ENCODE results near the gene NFKBIA.
A peak's percentile ranks its signal among the peaks of the same experiment; 100 is the strongest.
"Not testable (repeated sequence)": the region's sequence is repeated elsewhere in the genome, so short reads cannot be mapped to it uniquely, and the experiment has no call there.

The NFKBIA gene

DNA sequence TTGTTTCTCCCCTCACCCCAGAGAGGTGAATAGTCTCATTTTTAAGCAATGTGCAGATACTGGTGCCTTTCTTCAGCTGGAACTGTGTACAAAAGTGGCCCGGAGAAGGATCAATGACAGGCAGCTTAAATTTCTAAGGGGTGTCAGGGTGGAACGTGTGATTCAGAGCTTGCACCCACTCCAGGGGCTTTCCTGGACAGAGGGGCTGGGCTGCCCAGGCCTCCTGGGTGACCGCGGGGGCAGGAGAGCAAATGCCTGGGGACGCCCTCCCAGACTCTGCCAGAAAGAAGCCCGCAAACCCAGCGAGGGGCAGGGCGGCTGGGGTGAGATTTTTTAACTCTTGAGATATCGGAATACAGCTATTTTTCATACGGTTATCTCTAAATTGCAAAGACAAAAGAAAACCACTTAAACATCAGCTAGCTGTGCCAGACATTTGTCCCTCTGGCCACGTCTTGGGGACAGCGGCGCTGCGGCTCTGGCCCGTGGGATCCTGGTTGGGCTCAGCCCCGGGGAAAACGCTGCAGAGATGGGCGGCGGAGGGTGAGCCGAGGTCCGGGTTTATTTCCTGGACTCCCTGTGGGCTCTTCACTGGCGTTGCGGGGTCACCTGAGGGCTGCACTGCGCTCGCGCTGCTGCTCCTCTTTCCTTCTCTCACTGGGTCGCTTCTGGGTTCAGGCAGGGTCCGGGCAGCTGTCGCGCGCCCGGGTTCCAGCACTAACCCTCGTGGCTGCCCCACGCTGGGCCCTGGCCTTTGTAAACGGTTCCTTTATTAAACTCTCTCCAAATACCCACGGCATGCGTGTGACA, 35.8 kb downstream of the NFKBIA start:
- DNase-seq (ENCODE audit: low read depth in 2 of 2), result no peak

DNA sequence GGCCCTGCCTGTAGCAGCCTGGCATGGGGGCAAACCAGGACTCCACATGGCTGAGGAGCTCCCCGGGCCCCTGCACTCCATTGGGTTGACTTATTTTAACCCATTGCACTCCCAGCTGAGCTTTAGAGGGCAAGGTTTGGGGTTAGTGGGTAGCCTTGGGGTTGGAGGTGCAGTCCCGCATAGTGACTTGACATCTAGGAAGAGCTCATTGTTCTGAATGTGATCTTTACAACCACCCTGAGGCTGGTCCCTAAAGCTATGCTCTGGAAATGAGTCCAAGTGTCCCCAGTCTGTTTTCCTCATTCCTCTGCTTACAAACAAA, 36.4 kb downstream of the NFKBIA start:
- DNase-seq (ENCODE audit: low read depth in 2 of 2), result no peak

DNA sequence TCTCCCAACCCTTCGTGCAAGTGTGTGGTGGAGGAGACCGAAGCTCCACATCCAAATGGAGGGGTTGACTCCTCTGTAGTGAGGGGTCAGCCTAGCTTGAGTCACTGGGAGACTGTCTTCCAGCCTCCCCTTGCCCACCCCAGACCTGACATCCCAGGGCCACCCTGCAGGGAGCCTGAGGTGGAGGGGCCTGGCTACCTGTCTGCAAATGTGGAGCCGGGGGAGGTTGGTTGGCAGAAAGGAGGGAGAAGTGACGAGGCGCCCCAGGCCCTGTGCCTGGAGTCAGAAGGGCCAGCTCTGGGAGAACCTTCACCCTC, 37.5 kb downstream of the NFKBIA start:
- DNase-seq (ENCODE audit: low read depth in 2 of 2), result no peak

DNA sequence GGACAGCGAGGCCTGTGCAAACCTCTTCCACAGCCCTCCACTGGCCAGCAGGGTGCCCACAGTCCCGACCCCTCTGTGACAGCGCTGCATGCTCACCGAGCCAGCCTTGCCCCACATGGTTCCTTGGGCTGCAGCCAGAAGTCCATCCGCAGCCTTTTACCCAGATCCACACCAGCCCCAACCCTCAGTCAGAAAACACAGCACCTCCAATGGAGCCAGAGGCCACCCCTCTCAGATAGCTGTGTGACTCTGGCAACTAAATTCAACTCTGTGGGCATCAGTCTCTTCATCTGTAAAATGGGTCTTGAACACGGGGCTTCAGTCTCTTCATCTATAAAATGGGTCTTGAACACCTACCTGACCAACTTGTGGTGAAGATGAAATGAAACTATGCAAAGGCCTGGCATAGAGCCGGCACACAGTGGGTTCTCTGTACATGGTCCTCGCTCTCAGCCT, 38.0 kb downstream of the NFKBIA start:
- no peak for DNase-seq (ENCODE audit: low read depth in 2 of 2)

DNA sequence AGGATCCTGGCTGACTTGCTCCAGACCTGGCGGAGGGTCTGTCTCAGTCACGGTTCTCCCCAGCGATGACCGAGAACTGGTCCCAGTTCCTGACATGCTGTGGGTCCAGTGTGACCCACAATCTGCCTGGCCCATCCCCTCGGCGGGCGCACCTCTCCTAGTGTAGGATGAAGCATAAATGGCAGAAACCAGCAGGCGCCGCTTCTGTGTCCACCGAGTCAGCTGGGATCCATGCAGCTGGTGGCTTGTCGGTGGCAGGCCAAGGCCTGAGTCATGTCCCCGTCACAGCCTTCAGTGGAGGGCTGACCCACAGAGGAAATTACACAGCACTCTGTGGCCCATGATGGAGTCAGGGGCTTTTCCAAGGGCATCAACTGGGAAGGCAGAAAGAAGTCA, 38.5 kb downstream of the NFKBIA start:
- DNase-seq (ENCODE audit: low read depth in 2 of 2), result no peak

DNA sequence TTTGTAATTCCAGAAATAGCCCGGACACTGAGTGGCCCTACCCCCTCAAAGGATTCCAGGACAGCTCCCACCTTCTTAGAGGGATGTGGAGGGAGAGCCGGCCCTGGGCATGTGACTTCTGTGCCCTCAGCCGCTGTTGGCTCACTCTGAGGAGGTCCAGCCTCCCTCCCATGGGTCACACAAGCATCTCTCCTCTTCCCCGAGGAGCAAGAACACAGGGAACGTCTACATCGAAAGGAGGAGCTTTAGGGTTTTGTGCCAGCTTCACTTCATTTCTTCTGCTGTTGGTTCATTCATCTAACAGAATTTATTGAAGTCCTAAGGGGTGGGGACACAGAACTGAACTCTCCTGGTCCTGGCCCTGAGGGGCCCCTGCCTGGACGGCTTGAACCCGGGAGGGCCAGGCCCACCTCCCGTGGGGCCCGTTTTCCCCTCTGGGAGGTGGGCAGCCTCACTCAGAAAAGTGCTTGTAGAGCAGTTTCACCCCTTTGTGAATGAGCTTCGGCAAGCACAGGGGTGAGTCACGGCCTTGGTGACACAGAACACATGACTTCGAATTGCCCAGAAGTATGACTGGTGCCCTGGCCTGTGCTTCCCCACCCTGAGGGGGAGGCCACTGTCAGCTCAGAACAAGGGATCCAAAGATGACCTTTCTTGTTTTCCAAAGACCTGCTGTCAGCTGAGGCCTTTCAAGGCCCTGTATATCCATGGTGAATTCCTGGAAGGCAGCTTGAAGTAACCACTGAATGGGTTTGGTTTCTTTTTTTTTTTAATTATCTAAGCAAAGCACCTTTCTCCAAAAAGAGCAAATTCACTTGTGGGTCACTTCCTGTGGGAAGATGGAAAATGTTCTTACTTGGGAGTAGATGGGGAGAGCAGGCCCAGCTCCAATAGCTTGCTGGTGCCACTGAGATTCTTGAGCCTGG, 39.2 kb downstream of the NFKBIA start:
- DNase-seq (ENCODE audit: low read depth in 2 of 2), result peak in 1 of 2 donors; percentile 48

DNA sequence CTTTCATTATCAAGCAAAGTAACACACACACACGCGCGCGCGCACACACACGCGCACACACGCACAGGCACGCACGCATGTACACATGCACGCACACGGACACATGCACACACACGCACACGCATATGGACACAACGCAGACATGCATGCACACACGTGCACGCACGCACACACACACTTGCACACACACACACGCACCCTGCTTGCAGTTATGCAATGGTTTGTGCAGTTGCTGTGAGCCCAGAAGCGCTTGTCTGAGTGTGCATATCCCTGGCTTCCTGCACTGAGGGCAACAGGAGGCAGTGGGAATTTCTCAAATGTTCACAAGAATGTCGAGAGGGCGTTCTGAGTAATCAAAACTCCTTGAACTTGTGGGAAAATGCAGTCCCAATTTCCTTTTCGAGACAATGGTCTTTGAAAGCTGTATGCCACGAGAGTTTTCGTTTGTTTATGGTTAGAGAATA, 41.6 kb downstream of the NFKBIA start:
- no peak for DNase-seq (ENCODE audit: low read depth in 2 of 2)

DNA sequence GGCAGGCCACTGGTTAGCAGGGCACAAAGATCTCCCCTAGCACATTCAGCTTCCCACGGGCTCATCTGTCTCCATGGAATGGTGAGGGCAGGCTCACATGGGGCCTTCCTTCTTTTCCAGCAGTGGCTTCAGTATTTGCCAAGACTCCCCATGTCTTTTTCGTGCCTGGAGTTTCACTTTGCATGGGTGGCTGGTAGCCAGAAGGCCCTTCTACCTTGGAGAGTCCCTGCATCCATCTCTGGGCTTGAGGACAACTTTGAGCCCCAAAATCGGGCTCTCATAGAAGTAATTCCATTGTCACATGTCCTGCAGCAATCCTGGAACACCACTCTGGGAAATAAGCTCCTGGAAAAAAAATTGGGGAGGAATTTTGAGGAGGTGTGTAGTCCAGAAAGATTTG, 42.1 kb downstream of the NFKBIA start:
- no peak for DNase-seq (ENCODE audit: low read depth in 2 of 2)

DNA sequence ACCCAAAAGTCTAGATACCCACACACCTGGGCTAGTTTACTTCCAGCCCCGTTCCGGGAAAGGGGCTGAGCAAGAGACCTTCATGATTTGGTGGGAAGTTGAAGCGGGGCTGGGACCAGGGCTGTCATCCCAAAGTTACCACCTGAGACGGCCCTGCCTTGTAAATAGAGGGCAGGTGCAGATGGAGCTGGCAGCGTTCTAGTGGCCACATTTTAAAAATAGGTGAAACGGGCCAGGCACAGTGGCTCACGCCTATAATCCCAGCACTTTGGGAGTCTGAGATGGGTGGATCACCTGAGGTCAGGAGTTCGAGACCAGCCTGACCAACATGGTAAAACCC, 43.4 kb downstream of the NFKBIA start:
- DNase-seq (ENCODE audit: low read depth in 2 of 2), result no peak

DNA sequence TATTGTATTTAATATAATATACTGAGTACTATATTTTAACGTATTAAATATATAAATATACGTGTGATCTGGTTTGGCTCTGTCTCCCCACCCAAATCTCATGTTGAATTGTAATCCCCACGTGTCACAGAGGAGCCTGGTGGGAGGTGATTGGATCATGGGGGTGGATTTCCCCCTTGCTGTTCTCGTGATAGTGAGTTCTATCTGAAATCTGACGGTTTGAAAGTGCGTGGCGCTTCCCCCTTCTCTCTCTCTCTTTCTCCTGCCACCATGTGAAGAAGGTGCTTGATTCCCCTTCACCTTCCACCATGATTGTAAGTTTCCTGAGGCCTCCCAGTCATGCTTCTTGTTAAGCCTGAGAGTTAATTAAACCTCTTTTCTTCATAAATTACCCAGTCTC, 44.9 kb downstream of the NFKBIA start:
- DNase-seq (ENCODE audit: low read depth in 2 of 2), result not testable (repeated sequence)

DNA sequence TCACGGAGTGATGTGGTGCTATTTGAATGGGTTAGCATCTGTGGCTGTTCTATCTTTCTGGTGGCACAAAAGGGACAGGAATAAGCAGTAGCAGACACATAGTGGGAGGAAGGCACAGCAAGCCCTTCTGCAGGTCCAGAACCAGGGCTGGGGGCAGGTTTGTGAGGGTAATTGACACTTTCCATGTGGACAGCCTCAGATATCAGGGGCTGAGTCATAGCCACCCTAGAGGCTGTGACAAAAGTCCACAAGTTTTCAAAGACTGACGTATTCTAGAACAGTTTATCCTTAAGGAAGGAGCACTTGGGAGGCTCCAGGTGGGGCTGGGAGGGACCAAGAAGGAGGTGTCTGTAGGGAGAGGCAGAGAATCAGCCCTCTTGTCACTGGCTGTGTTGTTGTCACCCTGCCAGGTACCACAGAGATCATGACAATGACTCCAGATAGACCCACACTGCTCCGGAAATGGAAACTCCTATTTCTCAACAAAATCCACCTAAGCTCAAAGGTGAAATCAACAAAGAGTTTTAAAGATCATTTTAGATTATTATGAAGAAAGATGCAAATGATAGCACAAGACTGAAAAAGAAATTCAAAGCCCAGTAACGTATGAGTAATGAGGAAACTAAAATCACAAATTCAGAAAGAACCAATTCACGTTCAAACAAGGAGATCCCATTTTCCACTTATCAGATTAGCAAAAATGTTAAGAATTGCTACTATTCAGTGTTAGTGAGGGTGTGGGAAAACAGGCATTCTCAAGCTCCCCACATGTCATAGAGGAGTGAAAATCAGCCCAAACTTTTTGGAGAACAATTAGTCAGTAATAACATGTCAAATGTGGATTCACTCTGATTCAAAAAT, 48.3 kb downstream of the NFKBIA start:
- DNase-seq (ENCODE audit: low read depth in 2 of 2), result no peak

DNA sequence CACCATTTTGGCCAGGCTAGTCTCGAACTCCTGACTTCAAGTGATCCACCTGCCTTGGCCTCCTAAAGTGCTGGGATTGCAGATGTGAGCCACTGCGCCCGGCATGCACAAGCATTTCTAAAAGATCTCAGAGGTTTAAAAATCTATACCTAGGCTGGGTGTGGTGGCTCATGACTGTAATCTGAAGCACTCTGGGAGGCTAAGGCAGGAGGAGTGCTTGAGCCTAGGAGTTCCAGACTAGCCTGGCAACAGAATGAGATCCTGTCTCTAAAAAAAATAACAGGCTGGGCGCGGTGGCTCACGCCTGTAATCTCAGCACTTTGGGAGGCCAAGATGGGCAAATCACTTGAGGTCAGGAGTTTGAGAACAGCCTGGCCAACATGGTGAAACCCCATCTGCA, 49.3 kb downstream of the NFKBIA start:
- DNase-seq (ENCODE audit: low read depth in 2 of 2), result not testable (repeated sequence)

DNA sequence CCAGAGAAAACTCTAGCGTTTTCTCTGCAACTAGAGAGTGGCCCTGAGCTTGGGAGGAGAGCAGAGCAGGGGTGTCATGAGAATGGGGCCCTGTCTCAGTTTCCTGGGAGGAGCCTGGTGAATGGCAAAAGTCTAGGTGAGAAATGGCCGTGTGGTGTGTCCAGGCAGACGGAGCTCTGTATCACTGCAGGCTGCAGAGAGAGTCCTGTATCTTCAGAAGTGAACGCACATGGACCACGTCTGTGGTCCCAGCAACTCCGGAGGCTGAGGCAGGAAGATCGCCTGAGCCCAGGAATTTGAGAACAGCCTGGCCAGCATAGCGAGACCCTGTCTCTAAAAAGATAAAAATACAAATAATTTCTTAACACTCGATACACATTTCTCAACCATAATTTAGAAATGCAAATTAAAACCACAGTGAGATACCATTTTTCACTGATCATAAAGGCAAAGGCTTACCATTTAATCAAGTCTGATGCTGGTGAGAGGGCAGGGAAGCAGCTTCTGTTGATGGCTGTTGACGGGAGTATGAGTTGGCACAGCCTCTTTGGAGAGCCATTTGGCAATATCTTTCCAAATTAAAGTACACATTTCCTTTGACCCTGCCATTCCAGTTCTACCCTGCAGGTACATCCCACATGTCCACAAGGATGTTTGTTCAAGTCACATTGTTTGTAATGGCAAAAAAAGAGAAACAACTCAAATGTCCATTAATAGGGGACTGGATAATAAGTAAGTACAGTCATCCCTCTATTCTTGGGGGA, 51.0 kb downstream of the NFKBIA start:
- no peak for DNase-seq (ENCODE audit: low read depth in 2 of 2)

DNA sequence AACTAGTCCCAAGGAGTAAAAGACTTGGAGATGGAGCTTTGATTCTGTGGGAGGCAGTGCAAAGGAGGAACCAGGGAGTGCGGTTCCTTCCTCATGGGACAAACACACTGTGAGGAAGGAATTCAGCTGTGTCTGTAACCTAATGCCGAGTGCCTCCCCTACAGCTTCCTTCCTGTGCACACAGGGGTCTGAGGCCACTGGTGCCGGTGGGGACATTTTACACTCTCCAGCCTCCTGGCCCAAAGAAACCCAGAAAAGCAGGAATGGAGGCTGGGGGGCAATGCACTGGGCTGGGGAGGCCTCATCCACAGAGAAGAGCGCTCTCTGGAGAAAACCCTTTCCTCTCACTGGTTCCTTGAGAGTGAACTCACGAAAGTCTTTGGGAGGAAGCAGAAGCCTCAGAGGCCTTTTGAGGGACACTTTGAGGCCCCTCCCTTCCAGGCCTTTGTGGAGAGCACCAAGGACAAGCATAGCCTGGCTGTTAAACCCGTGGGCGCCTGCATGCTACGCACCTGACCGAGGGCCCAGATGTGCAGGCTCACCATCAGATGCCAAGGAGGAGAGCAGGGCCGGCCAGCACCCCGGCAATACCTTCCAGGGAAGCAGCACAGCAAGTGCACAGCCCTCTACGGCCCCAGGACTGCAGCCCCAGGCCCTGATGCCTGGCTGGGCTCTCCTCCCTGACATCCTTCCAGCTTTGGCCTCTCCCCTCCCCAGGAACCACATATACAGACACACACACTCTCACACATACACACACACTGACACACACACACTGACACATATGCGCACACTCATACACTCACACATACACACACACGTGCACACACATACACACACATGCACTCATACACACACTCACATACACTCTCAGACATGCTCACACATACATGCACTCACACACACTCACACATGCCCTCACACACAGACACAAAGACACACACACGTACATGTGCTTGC, 52.0 kb downstream of the NFKBIA start:
- DNase-seq (ENCODE audit: low read depth in 2 of 2), result no peak

DNA sequence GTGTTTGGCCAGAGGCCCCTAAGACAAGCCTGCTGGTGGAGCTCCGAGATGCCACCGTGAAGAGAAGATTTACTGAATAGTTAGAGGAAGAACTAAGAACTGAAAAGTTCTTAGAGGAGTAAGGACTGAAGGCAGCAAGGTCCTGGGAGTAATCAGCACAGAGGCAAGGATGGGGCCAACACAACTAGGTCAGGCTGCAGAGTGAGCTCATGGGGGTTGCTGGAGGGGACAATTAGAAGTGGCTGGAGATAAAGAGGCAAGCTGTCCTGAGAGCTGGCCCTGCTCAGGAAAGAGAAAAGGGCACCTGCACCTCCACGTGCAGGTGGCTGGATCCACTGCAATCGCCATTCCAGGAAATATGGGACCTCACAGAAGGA, 52.7 kb downstream of the NFKBIA start:
- no peak for DNase-seq (ENCODE audit: low read depth in 2 of 2)

All from stimulated activated CD4-positive, alpha-beta T cell treated with anti-CD3 and anti-CD28 coated beads, Interleukin-1b, Interleukin-23, amount 100 ng/mL, for 1 hour (primary cell).